ENCODE results near the gene LCN2. TPM values are rescaled to one million over a fixed set of nuclear protein-coding genes. Genes with fewer than 3 reads are reported as not detected.
"Not testable (repeated sequence)": the region's sequence is repeated elsewhere in the genome, so short reads cannot be mapped to it uniquely, and the experiment has no call there.

The LCN2 gene
- total RNA-seq, 1 donor from 2014 or later = 233 TPM

DNA sequence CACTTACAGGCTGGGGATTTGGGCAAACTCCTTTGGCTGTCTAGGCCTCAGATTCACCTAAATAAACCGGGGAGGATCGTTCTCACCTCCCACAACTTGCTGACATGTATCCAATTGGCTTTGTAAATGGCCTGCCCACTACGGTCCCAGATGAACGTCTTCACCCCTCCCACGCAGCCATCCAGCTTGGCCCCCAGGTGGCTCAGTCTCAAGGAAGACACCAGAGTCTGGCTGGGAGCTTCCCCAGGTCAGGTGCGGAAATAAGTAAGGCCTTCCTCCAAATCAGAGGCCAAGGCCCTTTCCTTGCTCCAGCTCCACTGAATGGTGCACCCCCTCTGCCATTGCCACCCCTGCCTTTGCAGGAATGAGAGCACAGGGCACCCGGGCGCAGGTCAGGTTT is 30.7 kb downstream of the LCN2 start:
- TF ChIP-seq, protein P1, sequence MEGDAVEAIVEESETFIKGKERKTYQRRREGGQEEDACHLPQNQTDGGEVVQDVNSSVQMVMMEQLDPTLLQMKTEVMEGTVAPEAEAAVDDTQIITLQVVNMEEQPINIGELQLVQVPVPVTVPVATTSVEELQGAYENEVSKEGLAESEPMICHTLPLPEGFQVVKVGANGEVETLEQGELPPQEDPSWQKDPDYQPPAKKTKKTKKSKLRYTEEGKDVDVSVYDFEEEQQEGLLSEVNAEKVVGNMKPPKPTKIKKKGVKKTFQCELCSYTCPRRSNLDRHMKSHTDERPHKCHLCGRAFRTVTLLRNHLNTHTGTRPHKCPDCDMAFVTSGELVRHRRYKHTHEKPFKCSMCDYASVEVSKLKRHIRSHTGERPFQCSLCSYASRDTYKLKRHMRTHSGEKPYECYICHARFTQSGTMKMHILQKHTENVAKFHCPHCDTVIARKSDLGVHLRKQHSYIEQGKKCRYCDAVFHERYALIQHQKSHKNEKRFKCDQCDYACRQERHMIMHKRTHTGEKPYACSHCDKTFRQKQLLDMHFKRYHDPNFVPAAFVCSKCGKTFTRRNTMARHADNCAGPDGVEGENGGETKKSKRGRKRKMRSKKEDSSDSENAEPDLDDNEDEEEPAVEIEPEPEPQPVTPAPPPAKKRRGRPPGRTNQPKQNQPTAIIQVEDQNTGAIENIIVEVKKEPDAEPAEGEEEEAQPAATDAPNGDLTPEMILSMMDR (IDR thresholded peaks at IDR 0.05; ENCODE audit: insufficient read depth, low read length, poor library complexity, severe bottlenecking) = no peak
- Histone ChIP-seq H3K36me3 (ENCODE audit: control insufficient read depth, insufficient read depth, low read length) (peaks cover 14% of the 10 kb centered on the region), H3K27me3 (ENCODE audit: control insufficient read depth, insufficient read depth, low read length) (no peaks in the 10 kb centered on the region)

DNA sequence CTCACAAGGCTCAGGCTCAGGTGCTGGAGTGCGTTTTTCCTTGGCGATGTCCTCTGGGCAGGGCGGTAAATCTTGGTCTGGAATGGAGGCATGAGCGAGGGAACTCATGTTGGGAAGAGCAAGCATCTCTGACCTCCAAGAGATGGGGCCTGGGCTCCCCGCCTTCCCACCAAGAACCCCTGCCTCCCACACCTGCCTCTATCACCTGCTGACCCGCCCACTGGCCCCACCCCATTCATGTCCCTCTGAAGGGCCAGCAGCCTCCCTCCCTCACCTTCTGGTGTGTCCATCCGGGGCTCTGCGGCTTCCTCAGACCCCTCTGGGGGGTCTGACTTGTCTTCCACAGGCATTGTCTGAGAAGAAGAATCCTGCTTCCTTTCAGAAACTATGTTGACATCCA is 31.2 kb downstream of the LCN2 start:
- no peak for DNase-seq (ENCODE audit: low read depth)
- H3K27me3 ChIP-seq (ENCODE audit: control insufficient read depth, insufficient read depth, low read length) = no peaks in the 10 kb centered on the region
- peaks cover 13% of the 10 kb centered on the region for H3K36me3 ChIP-seq (ENCODE audit: control insufficient read depth, insufficient read depth, low read length)
- no peak overlapping the region for H3K4me3 ChIP-seq (ENCODE audit: low read depth, low read length)
- TF ChIP-seq, protein P1 (IDR thresholded peaks at IDR 0.05; ENCODE audit: insufficient read depth, low read length, poor library complexity, severe bottlenecking) = no peak

More for the DNA sequence above, 30.7 kb downstream of the LCN2 start:
- DNase-seq (ENCODE audit: low read depth) = no peak
- H3K4me3 ChIP-seq (ENCODE audit: low read depth, low read length) = no peak overlapping the region

DNA sequence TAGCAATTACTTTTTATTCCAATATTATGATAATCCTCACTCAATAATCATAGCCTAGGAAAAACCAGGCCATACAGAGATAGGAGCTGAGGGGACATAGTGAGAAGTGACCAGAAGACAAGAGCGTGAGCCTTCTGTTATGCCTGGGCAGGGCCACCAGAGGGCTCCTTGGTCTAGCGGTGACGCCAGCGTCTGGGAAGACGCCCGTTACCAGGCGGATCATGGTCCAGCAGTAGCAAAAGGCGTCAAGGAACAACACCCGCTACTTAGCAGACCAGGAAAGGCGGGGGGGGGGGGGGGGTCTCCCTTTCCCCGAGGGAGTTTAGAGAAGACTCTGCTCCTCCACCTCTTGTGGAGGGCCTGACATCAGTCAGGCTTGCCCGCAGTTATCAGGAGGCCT is 32.2 kb downstream of the LCN2 start:
- H3K36me3 ChIP-seq (ENCODE audit: control insufficient read depth, insufficient read depth, low read length) = peaks cover 12% of the 10 kb centered on the region
- not testable (repeated sequence) for H3K27me3 ChIP-seq (ENCODE audit: control insufficient read depth, insufficient read depth, low read length); DNase-seq (ENCODE audit: low read depth); H3K4me3 ChIP-seq (ENCODE audit: low read depth, low read length)
- TF ChIP-seq, protein P1 (IDR thresholded peaks at IDR 0.05; ENCODE audit: insufficient read depth, low read length, poor library complexity, severe bottlenecking) = peak; percentile 49

DNA sequence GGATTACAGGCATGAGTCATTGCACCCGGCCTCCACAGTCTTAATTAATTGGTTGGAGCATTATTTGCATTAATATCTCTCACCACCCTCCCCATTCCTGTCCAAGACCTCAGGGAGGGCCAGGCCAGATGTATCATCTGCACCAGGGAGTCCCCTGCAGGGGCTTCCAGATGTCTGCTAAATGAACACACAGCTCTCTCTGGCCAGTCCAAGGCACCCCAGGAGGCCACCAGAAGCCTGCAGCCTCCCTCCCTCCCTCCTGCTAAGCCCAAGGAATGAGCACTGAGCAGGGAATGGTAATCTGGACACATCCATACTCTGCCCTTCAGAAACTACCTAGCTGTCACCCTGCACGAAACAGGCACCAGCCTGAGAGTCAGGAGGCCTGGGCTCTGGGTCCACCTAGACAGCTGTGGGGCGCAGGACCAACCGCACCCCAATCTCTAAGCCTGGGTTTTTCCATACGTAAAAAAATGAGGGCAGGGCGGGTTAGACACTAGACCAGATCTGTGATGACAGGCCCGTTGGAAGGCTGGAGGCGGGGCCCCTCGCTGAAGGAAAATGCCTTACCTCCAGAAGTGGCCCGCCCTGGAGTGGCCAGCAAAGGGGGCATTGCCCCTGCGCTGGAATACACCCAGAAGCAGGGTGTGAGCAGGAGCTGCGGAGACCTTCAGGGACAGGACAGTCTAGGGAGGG is 33.8 kb downstream of the LCN2 start:
- H3K36me3 ChIP-seq (ENCODE audit: control insufficient read depth, insufficient read depth, low read length) = peaks cover 12% of the 10 kb centered on the region
- TF ChIP-seq, protein P1 (IDR thresholded peaks at IDR 0.05; ENCODE audit: insufficient read depth, low read length, poor library complexity, severe bottlenecking) = no peak
- DNase-seq (ENCODE audit: low read depth) = no peak
- no peaks in the 10 kb centered on the region for H3K27me3 ChIP-seq (ENCODE audit: control insufficient read depth, insufficient read depth, low read length)
- H3K4me3 ChIP-seq (ENCODE audit: low read depth, low read length) = no peak overlapping the region

DNA sequence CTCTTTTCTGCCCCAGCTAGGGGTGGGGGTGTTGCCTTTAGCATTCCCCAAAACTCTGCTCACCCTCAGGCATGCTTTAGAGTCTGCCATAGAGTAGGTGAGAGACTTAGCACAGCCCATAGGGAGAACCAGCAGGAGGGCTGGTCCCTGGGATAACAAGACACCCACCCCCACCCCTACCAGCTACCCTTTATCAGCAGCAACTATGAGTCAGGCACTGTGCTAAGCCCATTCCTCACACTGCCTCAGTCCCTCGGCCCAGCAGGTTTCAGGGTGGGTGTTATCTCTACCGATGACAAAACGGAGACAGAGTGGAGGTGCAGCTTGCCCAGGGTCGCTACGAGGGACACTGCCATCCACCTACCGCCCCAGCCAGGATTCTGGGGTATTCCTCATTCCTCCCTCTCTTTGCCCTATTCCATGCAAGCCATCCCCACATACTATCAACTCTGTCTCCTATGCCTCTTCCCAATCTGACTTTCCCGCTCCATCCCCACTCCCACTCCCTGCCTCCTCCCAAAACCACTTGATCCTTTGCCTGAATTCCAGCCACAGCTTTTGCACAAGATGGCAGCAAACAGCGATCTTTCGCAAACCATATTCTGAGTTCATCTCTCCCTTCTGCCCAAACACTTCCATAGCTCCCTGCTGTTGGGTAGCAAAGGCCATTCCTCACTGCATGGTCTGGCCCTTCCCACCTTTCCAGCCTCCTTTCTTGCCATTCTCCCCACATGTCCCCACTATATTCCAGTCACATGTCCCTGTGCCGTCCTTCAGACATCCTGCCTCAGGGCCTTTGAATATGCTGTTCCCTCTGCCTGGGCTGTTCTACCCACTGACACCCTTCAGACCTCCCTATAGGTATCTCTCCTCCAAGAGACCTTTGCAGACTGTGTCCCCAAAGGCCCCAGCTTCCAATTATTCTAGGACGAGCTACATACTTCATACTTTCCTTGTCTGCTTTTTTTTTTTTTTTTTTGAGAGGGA is 37.0 kb downstream of the LCN2 start:
- no peak for DNase-seq (ENCODE audit: low read depth)
- Histone ChIP-seq H3K27me3 (ENCODE audit: control insufficient read depth, insufficient read depth, low read length) (no peaks in the 10 kb centered on the region), H3K36me3 (ENCODE audit: control insufficient read depth, insufficient read depth, low read length) (peaks cover 5% of the 10 kb centered on the region)

More for the DNA sequence above, 37.0 kb downstream of the LCN2 start:
- TF ChIP-seq, protein P1 (IDR thresholded peaks at IDR 0.05; ENCODE audit: insufficient read depth, low read length, poor library complexity, severe bottlenecking) = no peak
- no peak overlapping the region for H3K4me3 ChIP-seq (ENCODE audit: low read depth, low read length)

Measured in kidney epithelial cell (primary cell).